ENCODE data around the gene PSAT1.

The PSAT1 gene

GRCh38 chr9:78358329-78359051, 61.6 kb downstream of the PSAT1 start:
- TF ChIP-seq, protein P1, sequence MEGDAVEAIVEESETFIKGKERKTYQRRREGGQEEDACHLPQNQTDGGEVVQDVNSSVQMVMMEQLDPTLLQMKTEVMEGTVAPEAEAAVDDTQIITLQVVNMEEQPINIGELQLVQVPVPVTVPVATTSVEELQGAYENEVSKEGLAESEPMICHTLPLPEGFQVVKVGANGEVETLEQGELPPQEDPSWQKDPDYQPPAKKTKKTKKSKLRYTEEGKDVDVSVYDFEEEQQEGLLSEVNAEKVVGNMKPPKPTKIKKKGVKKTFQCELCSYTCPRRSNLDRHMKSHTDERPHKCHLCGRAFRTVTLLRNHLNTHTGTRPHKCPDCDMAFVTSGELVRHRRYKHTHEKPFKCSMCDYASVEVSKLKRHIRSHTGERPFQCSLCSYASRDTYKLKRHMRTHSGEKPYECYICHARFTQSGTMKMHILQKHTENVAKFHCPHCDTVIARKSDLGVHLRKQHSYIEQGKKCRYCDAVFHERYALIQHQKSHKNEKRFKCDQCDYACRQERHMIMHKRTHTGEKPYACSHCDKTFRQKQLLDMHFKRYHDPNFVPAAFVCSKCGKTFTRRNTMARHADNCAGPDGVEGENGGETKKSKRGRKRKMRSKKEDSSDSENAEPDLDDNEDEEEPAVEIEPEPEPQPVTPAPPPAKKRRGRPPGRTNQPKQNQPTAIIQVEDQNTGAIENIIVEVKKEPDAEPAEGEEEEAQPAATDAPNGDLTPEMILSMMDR (conservative IDR thresholded peaks at IDR 0.05) = no peak
- TF ChIP-seq ZFX (IDR thresholded peaks at IDR 0.05) = no peak
- no peak overlapping the region for H3K27ac ChIP-seq

- no peak overlapping the region for H3K27ac ChIP-seq
These were observed 66.3 kb downstream of the PSAT1 start for GRCh38 chr9:78363221-78363620.

DNA sequence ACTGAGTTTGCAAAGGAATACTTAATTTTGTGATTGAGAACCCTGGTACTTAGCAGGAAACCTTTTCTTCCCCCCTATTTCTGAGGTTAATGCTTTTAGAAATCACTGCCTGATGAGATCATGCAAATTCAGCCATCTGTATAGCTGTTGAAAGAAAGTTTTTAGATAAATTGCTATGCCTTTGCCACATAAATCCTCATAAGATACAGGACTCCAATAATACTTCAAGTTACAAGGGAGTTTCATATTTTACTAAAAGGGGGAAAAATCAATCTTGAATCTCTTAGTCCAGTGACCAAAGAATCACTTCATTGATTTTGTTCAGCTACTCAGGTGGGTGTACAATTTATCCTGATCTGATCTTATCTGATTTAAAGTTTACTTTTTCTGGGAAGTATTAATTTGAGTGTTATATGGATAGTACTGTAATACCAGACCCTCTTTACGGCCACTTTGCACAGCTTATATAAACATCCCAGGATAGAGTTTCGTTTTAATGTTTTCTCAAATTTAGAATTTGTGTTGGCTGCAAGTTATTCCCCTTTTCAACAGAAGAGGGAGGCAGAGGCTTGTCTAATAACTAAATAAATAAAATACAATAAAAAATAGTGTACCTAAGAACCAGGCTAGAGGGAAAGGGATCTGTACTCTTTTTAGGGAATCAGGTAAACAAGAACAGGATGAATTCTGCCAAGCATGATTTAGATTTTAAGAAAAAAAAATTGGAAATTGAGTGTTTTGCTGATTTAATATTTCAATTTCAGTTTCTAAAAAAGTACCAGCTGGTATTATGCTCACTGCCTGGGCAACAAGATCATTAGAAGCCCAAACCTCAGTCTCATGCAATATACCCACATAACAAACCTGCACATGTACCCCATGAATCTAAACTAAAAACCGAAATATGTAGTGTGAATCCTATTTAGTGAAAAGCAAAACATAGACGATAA, 69.1 kb downstream of the PSAT1 start:
- TF ChIP-seq ZFX (IDR thresholded peaks at IDR 0.05) = no peak
- TF ChIP-seq, protein P1 (conservative IDR thresholded peaks at IDR 0.05) = peak; percentile 87
- H3K27ac ChIP-seq = no peak overlapping the region

More at GRCh38 chr9:78363221-78363620, 66.3 kb downstream of the PSAT1 start:
- TF ChIP-seq ZFX (IDR thresholded peaks at IDR 0.05) = no peak
- TF ChIP-seq, protein P1 (conservative IDR thresholded peaks at IDR 0.05) = no peak

DNA sequence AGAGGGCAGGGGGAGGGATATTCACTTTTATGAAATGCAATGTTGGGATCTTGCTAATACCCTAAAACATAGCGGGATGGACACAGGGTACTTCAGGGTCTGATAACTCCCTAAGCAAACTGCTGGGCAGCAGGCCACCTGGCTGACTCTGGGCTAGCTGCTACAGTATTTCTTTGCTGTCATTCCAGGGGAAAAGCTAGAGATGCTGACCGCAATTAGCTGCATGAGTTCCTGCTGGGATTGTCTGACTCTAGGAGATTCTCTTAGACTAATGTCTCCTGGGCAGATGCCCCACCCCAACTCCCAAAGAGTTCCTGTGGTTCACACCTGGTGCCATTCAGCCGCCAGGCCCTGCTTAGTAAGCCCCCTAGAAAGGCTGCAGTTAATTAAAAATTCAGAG, 69.9 kb downstream of the PSAT1 start:
- TF ChIP-seq, protein P1 (conservative IDR thresholded peaks at IDR 0.05) = no peak
- no peak overlapping the region for H3K27ac ChIP-seq

- no peak for TF ChIP-seq ZFX (IDR thresholded peaks at IDR 0.05)
- TF ChIP-seq, protein P1 (conservative IDR thresholded peaks at IDR 0.05) = no peak
- no peak overlapping the region for H3K27ac ChIP-seq
These were observed 71.3 kb downstream of the PSAT1 start for GRCh38 chr9:78368236-78368635.

DNA sequence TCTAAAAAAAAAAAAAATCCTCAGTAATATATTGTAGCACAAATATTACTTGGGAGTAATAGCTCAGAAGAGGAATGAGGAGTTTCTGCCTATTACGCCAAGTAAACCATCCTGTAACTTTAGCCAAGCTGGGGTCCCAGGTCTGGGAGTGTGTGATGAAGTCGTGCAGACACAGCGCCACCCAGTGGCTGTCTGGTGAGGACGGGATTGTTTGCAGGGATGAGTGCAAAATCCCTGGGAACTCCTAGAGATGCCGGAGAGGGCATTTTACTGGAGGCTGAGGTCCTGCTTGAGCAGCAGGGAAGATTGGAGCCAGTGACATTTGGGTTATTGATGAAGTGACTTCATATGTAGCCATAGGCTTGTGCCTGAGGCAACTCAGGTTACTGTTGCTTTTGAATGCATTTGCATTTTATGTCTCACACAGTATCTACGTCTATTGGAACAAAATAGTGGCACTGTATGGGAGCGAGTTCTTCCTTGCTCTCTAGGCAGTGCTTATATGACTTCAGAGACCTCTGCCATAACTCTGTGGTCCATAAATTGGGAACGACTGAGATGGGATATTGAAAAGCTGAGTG, 72.8 kb downstream of the PSAT1 start:
- no peak overlapping the region for H3K27ac ChIP-seq
- TF ChIP-seq ZFX (IDR thresholded peaks at IDR 0.05) = no peak
- TF ChIP-seq, protein P1 (conservative IDR thresholded peaks at IDR 0.05) = peak; percentile 95

All from C4-2B (cell line).